Middle frontal gyrus (tissue), 1 donor: ENCODE data around the gene INSIG1.
A peak's percentile ranks its signal among the peaks of the same experiment; 100 is the strongest.

Experiments used
- DNase-seq: peaks from one replicate; pipeline ENCODE4 v3.0.0-alpha.2; 2015; ENCODE audit warnings: low spot score; ENCODE audit errors: extremely low spot score

The INSIG1 gene

DNA sequence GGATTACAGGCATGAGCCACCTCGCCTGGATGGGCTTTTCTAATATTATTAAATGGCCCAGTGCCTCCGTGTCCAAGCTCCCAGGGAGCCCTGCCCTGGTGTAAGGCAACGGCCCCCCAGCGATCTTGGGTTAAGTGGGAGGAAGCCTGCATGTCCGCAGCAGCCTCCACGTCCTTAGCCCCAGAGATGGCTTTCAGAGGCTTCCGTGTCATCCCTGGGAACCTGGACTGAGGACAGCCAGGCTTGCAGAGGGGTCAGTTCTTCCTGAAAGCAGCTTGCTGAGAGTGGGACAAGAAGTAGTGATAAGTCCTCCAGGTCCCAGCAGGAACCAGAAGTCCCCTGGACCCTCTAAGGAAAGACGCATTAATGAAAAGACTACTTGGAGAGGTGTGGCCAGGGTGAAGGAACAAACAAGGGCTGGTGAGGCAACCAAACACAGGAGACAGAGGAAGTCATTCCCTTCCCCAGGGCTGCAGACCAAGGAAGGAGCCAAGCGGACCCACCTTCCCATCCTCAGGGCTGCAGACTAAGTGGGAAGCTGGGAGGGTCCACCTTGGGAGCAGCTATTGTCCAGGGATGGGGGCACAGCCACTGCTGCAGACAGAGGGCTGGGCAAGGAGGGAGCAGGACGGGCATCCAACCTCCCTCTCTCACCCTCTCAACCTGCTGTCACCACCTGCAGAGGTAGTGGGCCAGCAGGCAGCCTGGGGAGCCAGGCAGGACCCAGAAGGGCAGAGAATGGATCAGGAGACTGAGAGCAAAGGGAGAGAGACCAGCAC lies 13.0 kb upstream of the INSIG1 start:
- no peak for DNase-seq

DNA sequence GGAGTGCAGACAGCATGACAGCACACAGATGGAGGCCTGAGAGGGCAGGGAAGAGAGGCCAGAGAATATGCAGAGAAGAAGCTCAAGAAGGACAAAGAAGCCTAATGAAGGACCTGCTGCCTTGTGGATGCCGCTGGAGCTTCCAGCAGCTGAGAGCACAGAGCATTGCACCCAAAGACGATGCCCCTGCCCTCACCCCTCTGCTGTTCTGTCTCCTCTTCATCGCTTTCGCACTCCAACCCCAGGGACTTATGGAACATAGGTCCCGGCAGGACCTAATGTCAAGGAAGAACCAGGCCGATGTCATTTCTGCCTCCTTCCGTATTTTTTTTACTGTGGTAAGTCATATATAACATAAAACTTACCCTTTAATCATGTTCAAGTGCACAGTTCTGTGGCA lies 12.3 kb upstream of the INSIG1 start:
- no peak for DNase-seq

- DNase-seq = no peak
Observed at GRCh38 chr7:155285833-155286232, 11.8 kb upstream of the INSIG1 start.

GRCh38 chr7:155286686-155287085 lies 11.0 kb upstream of the INSIG1 start:
- DNase-seq = no peak

GRCh38 chr7:155287284-155287935 lies 10.3 kb upstream of the INSIG1 start:
- no peak for DNase-seq

GRCh38 chr7:155288055-155288454 lies 9.6 kb upstream of the INSIG1 start:
- no peak for DNase-seq

DNA sequence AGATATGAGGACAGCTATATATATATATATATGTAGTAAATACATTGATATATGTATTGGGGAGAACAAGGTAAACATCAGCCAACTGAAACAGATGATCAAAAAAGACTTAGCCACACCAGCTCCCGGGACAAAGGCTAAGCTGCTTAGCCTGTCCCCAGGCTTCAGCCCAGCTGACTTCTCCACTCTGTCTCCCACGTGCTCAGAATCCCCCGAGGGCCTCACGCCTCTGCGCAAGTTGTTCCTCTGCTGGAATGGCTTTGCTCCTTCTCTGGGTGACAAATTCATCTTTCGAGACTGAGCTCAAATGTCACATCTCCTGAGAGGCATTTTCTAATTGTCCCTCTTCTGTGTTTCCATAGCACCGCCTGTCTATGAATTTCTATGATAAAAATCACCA lies 8.6 kb upstream of the INSIG1 start:
- no peak for DNase-seq

DNA sequence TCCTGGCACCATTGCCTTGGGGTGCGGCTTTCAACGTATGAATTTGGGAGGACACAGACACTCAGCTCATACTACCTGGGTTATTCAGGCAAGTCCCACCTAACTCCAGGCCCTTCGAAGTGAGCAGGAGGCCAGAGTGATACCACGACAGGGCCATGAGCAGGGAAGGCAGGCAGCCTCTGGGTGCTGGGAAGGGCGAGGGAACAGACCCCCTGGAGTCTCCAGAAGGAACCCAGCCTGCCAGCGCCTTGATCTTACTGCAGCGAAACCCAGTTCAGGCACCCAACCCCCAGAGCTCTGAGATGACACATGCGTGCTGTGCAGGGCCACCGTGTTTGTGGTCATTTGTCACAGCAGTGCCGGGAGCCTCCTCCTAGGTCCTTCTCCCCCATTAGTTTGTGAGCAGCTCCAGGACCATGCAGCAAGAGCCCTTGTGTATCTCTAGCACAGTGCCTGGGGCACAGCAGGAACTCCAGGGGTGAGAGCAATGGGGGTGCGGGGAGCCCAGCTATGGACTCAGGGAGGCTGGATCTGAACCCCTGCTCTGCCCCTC lies 7.7 kb upstream of the INSIG1 start:
- no peak for DNase-seq

DNA sequence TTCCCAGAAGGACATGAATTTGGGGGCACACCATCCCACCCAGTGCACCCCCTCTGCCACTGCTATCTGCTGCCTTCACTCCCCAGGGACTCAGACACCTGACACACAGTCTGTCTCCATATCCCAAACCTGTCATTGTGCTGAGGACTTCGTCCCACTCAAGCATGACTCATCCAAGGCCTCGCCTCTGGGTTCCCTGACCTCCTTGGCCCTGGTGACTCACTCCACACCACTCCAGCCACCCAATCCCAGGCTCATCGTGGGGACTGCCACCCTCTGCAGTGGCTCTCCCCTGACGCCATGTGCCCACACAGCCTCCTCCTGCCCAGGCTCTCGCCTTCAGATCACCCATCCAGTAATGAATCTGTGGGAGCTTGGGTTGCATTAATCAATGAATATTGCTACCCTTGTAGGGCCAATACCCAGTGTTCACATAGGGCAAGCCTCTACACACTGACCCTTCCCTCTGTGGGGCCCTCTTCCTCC lies 6.6 kb upstream of the INSIG1 start:
- DNase-seq = no peak

GRCh38 chr7:155291729-155292128 lies 5.9 kb upstream of the INSIG1 start:
- DNase-seq = no peak

GRCh38 chr7:155292680-155293226 lies 4.9 kb upstream of the INSIG1 start:
- DNase-seq = no peak

GRCh38 chr7:155293721-155294510 lies 3.8 kb upstream of the INSIG1 start:
- no peak for DNase-seq

DNA sequence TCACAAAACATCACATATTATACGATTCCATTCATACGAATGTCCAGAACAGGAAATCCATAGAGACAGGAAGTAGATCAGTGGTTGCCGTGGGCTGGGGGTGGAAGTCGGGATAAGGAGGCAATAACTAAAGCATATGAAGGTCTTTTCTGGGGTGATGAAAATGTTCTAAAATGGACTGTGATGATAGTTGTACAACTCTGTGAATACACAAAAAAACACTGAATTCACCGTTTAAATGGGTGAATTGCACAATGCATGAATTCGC lies 3.2 kb upstream of the INSIG1 start:
- DNase-seq = no peak

DNA sequence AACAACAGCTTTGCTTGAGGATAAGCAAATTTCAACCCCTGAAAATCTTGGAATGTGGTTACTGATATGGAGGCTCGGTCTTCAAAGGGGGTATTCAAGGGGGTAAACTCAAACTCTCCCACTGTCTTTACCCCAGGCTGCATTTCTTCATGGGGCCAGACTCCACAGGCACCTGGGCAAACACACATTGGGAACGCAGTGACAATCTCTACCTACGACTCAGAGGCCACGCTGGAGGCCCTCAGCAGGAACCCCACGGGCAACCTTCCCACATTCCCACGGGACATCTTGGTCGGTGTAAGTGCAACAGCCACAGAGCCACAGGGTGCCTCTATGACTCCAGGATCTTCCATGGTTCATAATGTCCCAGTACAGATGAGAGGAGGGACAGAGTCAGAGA lies 2.2 kb upstream of the INSIG1 start:
- no peak for DNase-seq

GRCh38 chr7:155296006-155296787 lies 1.5 kb upstream of the INSIG1 start:
- no peak for DNase-seq

- no peak for DNase-seq
Observed at GRCh38 chr7:155296788-155297516, 726 bp upstream of the INSIG1 start.

- no peak for DNase-seq
Observed at GRCh38 chr7:155298288-155298833, 683 bp downstream of the INSIG1 start.

- DNase-seq = peak; percentile 96
Observed at GRCh38 chr7:155298834-155299534, 1.3 kb downstream of the INSIG1 start.

- DNase-seq = no peak
Observed at GRCh38 chr7:155299535-155300202, 2.0 kb downstream of the INSIG1 start.
